ENCODE measurements around the gene DNAH3. TPM values are rescaled to one million over a fixed set of nuclear protein-coding genes. Genes with fewer than 3 reads are reported as not detected.

The DNAH3 gene
- total and polyA plus RNA-seq, 2 of the 13 experiments (the other 11 are each of a cell fraction or from before 2014, with no cell fraction given), result 0.07 to 0.08 TPM

GRCh38 chr16:21116148-21116693 is 34.4 kb downstream of the DNAH3 start (continued):
- no peak for TF ChIP-seq RXRB (CRISPR knock-in tag; IDR thresholded peaks at IDR 0.05; ENCODE audit: borderline replicate concordance)
- TF ChIP-seq PHF21A (CRISPR knock-in tag; IDR thresholded peaks at IDR 0.05), result 0 out of 2 replicates have a peak, but pooled peaks have one; percentile 24
- TF ChIP-seq TEF (CRISPR knock-in tag; IDR thresholded peaks at IDR 0.05), result no peak
- no peak for TF ChIP-seq ZNF33A (CRISPR knock-in tag; IDR thresholded peaks at IDR 0.05; ENCODE audit: borderline replicate concordance)
- TF ChIP-seq TERF1 (CRISPR knock-in tag; IDR thresholded peaks at IDR 0.05), result no peak
- no peak for TF ChIP-seq ZNF629 (CRISPR knock-in tag; conservative IDR thresholded peaks at IDR 0.05)
- no peak for TF ChIP-seq ZNF597 (CRISPR knock-in tag; IDR thresholded peaks at IDR 0.05)
- TF ChIP-seq ZNF737 (CRISPR knock-in tag; IDR thresholded peaks at IDR 0.05; ENCODE audit: borderline replicate concordance), result no peak
- no peak for TF ChIP-seq STAT5B (CRISPR knock-in tag; IDR thresholded peaks at IDR 0.05)
- no peak for TF ChIP-seq ZBTB21 (CRISPR knock-in tag; IDR thresholded peaks at IDR 0.05)
- TF ChIP-seq KMT2A (CRISPR knock-in tag; IDR thresholded peaks at IDR 0.05), result 0 out of 2 replicates have a peak, but pooled peaks have one; percentile 33
- no peak for TF ChIP-seq ZNF746 (CRISPR knock-in tag; IDR thresholded peaks at IDR 0.05)
- TF ChIP-seq ZNF281 (CRISPR knock-in tag; IDR thresholded peaks at IDR 0.05; ENCODE audit: borderline replicate concordance), result peak; percentile 20; the same call in 1 of the 2 replicates
- no peak for TF ChIP-seq ATF1 (CRISPR knock-in tag; IDR thresholded peaks at IDR 0.05)
- no peak for TF ChIP-seq MEIS2 (CRISPR knock-in tag; IDR thresholded peaks at IDR 0.05)
- peak; percentile 64; the same call in 1 of the 2 replicates for TF ChIP-seq ZNF605 (CRISPR knock-in tag; IDR thresholded peaks at IDR 0.05)
- peak; percentile 48 for TF ChIP-seq SAP130 (CRISPR knock-in tag; IDR thresholded peaks at IDR 0.05; ENCODE audit: low read depth)
- peak; percentile 42; the same call in 1 of the 2 replicates for TF ChIP-seq ZNF501 (CRISPR knock-in tag; IDR thresholded peaks at IDR 0.05)
- no peak; the same call in 1 of the 2 replicates for TF ChIP-seq POGK (CRISPR knock-in tag; conservative IDR thresholded peaks at IDR 0.05)
- TF ChIP-seq BRCA1 (CRISPR knock-in tag; IDR thresholded peaks at IDR 0.05), result no peak
- TF ChIP-seq ZNF790 (CRISPR knock-in tag; IDR thresholded peaks at IDR 0.05; ENCODE audit: borderline replicate concordance), result no peak
- TF ChIP-seq ZNF713 (CRISPR knock-in tag; IDR thresholded peaks at IDR 0.05), result no peak

Data from HepG2 (cell line).